Kidney epithelial cell (primary cell): ENCODE results near the gene GLTP. TPM values are rescaled to one million over a fixed set of nuclear protein-coding genes. Genes with fewer than 3 reads are reported as not detected.

ENCODE experiments used
- DNase-seq: peaks from one replicate; pipeline ENCODE4 v3.0.0-alpha.2; 2010; ENCODE audit warnings: low read depth
- H3K27me3 ChIP-seq: 2 replicates; pipeline ENCODE4 v1.6.0; 2011; ENCODE audit warnings: low read length; ENCODE audit not compliant: control insufficient read depth, insufficient read depth
- H3K36me3 ChIP-seq: 2 replicates; pipeline ENCODE4 v1.5.1; 2011; ENCODE audit warnings: low read length; ENCODE audit not compliant: control insufficient read depth, insufficient read depth
- H3K4me3 ChIP-seq: 2 replicates; pipeline ENCODE4 v1.5.1; 2011; ENCODE audit warnings: low read depth, mild to moderate bottlenecking, control low read depth, low read length
- CTCF ChIP-seq: IDR thresholded peaks from 2 replicates; pipeline ENCODE4 v1.5.1; 2011; ENCODE audit warnings: mild to moderate bottlenecking, moderate library complexity, low read length, control low read depth, inconsistent platforms; ENCODE audit not compliant: insufficient read depth, poor library complexity, severe bottlenecking
- total RNA-seq: library from RNA; depleted of rRNA; stranded (reverse); fragments of >200 nt; gene quantifications from 2 replicates; pipeline ENCODE4 v1.2.3, GENCODE V29; 2015

GLTP gene
- total RNA-seq, 1 donor from 2014 or later: 48.4 TPM

GRCh38 chr12:109916045-109916444 lies 35.7 kb upstream of the GLTP start:
- DNase-seq: no peak
- Histone ChIP-seq H3K36me3 (peaks cover under 1% of the 10 kb centered on the region), H3K4me3 (no peak overlapping the region), H3K27me3 (no peaks in the 10 kb centered on the region)
- no peak for TF ChIP-seq CTCF

GRCh38 chr12:109915171-109916040 lies 35.1 kb upstream of the GLTP start:
- TF ChIP-seq CTCF: no peak

GRCh38 chr12:109914461-109914860 lies 34.1 kb upstream of the GLTP start:
- Histone ChIP-seq H3K36me3 (peaks cover 2% of the 10 kb centered on the region), H3K27me3 (no peaks in the 10 kb centered on the region), H3K4me3 (no peak overlapping the region)
- TF ChIP-seq CTCF: no peak
- DNase-seq: no peak

More at GRCh38 chr12:109915171-109916040, 35.1 kb upstream of the GLTP start:
- no peak overlapping the region for H3K4me3 ChIP-seq
- no peaks in the 10 kb centered on the region for H3K27me3 ChIP-seq
- peaks cover 2% of the 10 kb centered on the region for H3K36me3 ChIP-seq
- DNase-seq: no peak

- no peaks in the 10 kb centered on the region for H3K27me3 ChIP-seq
- no peak overlapping the region for H3K4me3 ChIP-seq
- no peak for DNase-seq
- TF ChIP-seq CTCF: no peak
- H3K36me3 ChIP-seq: peaks cover 2% of the 10 kb centered on the region
These were observed 32.5 kb upstream of the GLTP start for GRCh38 chr12:109912855-109913321.

- H3K36me3 ChIP-seq: peaks cover 2% of the 10 kb centered on the region
- H3K27me3 ChIP-seq: no peaks in the 10 kb centered on the region
- no peak for DNase-seq
- TF ChIP-seq CTCF: peak; percentile 52
- no peak overlapping the region for H3K4me3 ChIP-seq
These were observed 30.6 kb upstream of the GLTP start for GRCh38 chr12:109910969-109911348.
